Suprapubic skin (tissue), 4 donors: Measurements from ENCODE around the gene RASL10A. TPM values are rescaled to one million over a fixed set of nuclear protein-coding genes. Genes with fewer than 3 reads are reported as not detected.
"Not testable (repeated sequence)": the region's sequence is repeated elsewhere in the genome, so short reads cannot be mapped to it uniquely, and the experiment has no call there.

Experiments used
- DNase-seq, 2 donors: peaks; one replicate each; pipeline ENCODE4 v3.0.0-alpha.2; 2019; ENCODE audit warnings: low spot score in 2 of 2
- H3K27ac ChIP-seq: fragments of 200-600 bp; sonication (generic); one replicate; pipeline ENCODE4 v1.5.1; 2019
- H3K27me3 ChIP-seq: fragments of 200-600 bp; sonication (generic); one replicate; pipeline ENCODE4 v1.5.1; 2019
- H3K36me3 ChIP-seq: fragments of 200-600 bp; sonication (generic); one replicate; pipeline ENCODE4 v1.5.1; 2019
- H3K4me1 ChIP-seq: fragments of 200-600 bp; sonication (generic); one replicate; pipeline ENCODE4 v1.5.1; 2019
- H3K4me3 ChIP-seq: fragments of 200-600 bp; sonication (generic); one replicate; pipeline ENCODE4 v1.5.1; 2019; ENCODE audit warnings: mild to moderate bottlenecking
- H3K9me3 ChIP-seq: fragments of 200-600 bp; sonication (generic); one replicate; pipeline ENCODE4 v1.5.1; 2019
- EP300 ChIP-seq: sonication (generic); formaldehyde crosslinking; IDR thresholded peaks from one replicate; pipeline ENCODE4 v1.6.1; 2017; ENCODE audit warnings: antibody characterized with exemption
- POLR2A ChIP-seq, 2 donors: fragments of 450-650 bp; IDR thresholded peaks; one replicate each; pipeline ENCODE4 v1.6.1; 2017; ENCODE audit warnings: antibody characterized with exemption in 2 of 2, mild to moderate bottlenecking in 2 of 2, moderate library complexity in 2 of 2
- POLR2AphosphoS5 ChIP-seq, 3 donors: sonication (generic); formaldehyde crosslinking; IDR thresholded peaks; one replicate each; pipeline ENCODE4 v1.6.1; 2017; ENCODE audit warnings: antibody characterized with exemption in 3 of 3
- WGBS: methylation state at CpG from one replicate; pipeline ENCODE4 v1.1.5; 2018; 5-methylcytosine and 5-hydroxymethylcytosine counted together
- total RNA-seq, 4 donors: library from RNA; depleted of rRNA; stranded (reverse); fragments of >200 nt; gene quantifications; one replicate each; pipeline ENCODE4 v1.1.0, GENCODE V29; 2016
- TF ChIP-seq, protein P1 (sequence below), 2 donors: fragments of 200-600 bp in 1 of 2; fragments of 450-650 bp in 1 of 2; sonication (generic) in 1 of 2; IDR thresholded peaks; one replicate each; pipeline ENCODE4 v1.5.1; 2016 to 2019; ENCODE audit warnings: antibody characterized with exemption in 2 of 2, mild to moderate bottlenecking in 1 of 2, moderate library complexity in 1 of 2

RASL10A gene
- total RNA-seq, 4 donors from 2014 or later: 0.34 to 1.7 (median 0.95) TPM

- H3K27ac ChIP-seq: peak overlapping the region; percentile 46
- H3K9me3 ChIP-seq: no peaks in the 10 kb centered on the region
- H3K27me3 ChIP-seq: no peaks in the 10 kb centered on the region
- peaks cover 85% of the 10 kb centered on the region for H3K36me3 ChIP-seq
- DNase-seq: no peak
- H3K4me3 ChIP-seq: no peak overlapping the region
- TF ChIP-seq POLR2A (IDR thresholded peaks at IDR 0.05) (no peak), POLR2AphosphoS5 (IDR thresholded peaks at IDR 0.05) (no peak), EP300 (no peak)
- TF ChIP-seq, protein P1, sequence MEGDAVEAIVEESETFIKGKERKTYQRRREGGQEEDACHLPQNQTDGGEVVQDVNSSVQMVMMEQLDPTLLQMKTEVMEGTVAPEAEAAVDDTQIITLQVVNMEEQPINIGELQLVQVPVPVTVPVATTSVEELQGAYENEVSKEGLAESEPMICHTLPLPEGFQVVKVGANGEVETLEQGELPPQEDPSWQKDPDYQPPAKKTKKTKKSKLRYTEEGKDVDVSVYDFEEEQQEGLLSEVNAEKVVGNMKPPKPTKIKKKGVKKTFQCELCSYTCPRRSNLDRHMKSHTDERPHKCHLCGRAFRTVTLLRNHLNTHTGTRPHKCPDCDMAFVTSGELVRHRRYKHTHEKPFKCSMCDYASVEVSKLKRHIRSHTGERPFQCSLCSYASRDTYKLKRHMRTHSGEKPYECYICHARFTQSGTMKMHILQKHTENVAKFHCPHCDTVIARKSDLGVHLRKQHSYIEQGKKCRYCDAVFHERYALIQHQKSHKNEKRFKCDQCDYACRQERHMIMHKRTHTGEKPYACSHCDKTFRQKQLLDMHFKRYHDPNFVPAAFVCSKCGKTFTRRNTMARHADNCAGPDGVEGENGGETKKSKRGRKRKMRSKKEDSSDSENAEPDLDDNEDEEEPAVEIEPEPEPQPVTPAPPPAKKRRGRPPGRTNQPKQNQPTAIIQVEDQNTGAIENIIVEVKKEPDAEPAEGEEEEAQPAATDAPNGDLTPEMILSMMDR (IDR thresholded peaks at IDR 0.05): no peak
- H3K4me1 ChIP-seq: peaks cover 16% of the 10 kb centered on the region
These were observed 30.4 kb upstream of the RASL10A start for GRCh38 chr22:29345932-29346331.

GRCh38 chr22:29344889-29345288, 29.4 kb upstream of the RASL10A start:
- DNase-seq, H3K9me3 ChIP-seq, H3K27me3 ChIP-seq, H3K27ac ChIP-seq, H3K4me3 ChIP-seq: not testable (repeated sequence)
- WGBS: 93% methylated on average over 5 of the region's 5 CpGs
- peaks cover 18% of the 10 kb centered on the region for H3K4me1 ChIP-seq
- peaks cover 85% of the 10 kb centered on the region for H3K36me3 ChIP-seq

GRCh38 chr22:29344137-29344536, 28.6 kb upstream of the RASL10A start:
- Histone ChIP-seq H3K4me3 (no peak overlapping the region), H3K27ac (no peak overlapping the region), H3K9me3 (no peaks in the 10 kb centered on the region), H3K27me3 (no peaks in the 10 kb centered on the region), H3K4me1 (peaks cover 22% of the 10 kb centered on the region), H3K36me3 (peaks cover 85% of the 10 kb centered on the region)
- TF ChIP-seq POLR2AphosphoS5 (IDR thresholded peaks at IDR 0.05) (no peak), EP300 (no peak), POLR2A (IDR thresholded peaks at IDR 0.05) (no peak)
- TF ChIP-seq, protein P1 (IDR thresholded peaks at IDR 0.05): no peak
- 59% methylated on average over 5 of the region's 5 CpGs for WGBS
- no peak for DNase-seq

GRCh38 chr22:29343313-29343805, 27.9 kb upstream of the RASL10A start:
- 60% methylated on average over 6 of the region's 7 CpGs for WGBS
- Histone ChIP-seq H3K27ac (no peak overlapping the region), H3K36me3 (peaks cover 86% of the 10 kb centered on the region)

DNA sequence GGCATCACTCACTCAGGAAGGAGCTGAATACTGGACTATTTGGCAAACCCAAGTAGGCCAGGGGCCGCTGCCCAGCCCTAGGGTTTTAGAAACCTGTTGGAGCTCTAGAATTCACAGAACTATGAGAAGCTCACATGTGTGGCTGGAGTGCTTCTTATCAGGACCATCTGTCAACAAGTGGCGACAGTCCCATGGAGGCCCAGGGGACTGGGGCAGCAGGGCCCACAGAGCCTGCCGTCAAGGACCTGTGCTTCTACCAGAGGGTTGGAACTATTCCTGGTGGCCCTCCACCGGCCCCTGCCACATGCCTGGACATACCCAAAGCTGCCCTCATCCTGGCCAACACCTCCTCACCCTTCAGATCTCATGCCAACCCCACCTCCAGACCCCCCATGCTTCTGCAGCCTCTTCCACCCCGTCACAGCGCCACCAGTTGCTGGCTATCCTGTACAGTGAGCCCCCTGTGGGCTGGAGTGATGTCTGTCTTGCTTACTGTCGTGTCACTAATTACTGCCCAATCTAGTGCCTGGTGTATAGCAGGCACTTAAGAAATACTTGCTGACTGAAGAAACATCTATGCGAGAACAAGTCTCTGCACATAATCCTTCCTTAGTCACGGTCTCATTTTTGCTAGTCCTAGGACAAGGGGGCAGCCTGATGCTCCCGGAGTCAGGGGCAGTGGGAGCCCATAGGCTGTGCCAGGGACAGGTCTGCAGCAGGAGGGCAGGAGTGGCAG, 27.2 kb upstream of the RASL10A start:
- Histone ChIP-seq H3K27me3 (no peaks in the 10 kb centered on the region), H3K9me3 (no peaks in the 10 kb centered on the region), H3K36me3 (peaks cover 84% of the 10 kb centered on the region), H3K27ac (no peak overlapping the region), H3K4me3 (no peak overlapping the region), H3K4me1 (peaks cover 36% of the 10 kb centered on the region)
- peak in 1 of 2 donors; percentile 75 for DNase-seq
- TF ChIP-seq EP300 (no peak), POLR2A (IDR thresholded peaks at IDR 0.05) (no peak), POLR2AphosphoS5 (IDR thresholded peaks at IDR 0.05) (no peak)
- TF ChIP-seq, protein P1 (IDR thresholded peaks at IDR 0.05): no peak
- WGBS: 86% methylated on average over 7 of the region's 10 CpGs

More at GRCh38 chr22:29343313-29343805, 27.9 kb upstream of the RASL10A start:
- Histone ChIP-seq H3K4me1 (peaks cover 30% of the 10 kb centered on the region), H3K9me3 (no peaks in the 10 kb centered on the region), H3K27me3 (no peaks in the 10 kb centered on the region), H3K4me3 (no peak overlapping the region)
- no peak for TF ChIP-seq EP300
- TF ChIP-seq, protein P1 (IDR thresholded peaks at IDR 0.05): no peak
- TF ChIP-seq POLR2AphosphoS5 (IDR thresholded peaks at IDR 0.05): no peak
- no peak for TF ChIP-seq POLR2A (IDR thresholded peaks at IDR 0.05)
- DNase-seq: peak in 1 of 2 donors; percentile 68
